Type B pancreatic cell (in vitro differentiated cells): ENCODE results near the gene STX1B. TPM values are rescaled to one million over a fixed set of nuclear protein-coding genes. Genes with fewer than 3 reads are reported as not detected.
"Not testable (repeated sequence)": the region's sequence is repeated elsewhere in the genome, so short reads cannot be mapped to it uniquely, and the experiment has no call there.

ENCODE experiments used
- DNase-seq: peaks from one replicate; pipeline ENCODE4 v3.0.0; 2021; ENCODE audit warnings: mixed read lengths; ENCODE audit not compliant: unreplicated experiment; ENCODE audit errors: extremely low spot score
- H3K27ac Mint-ChIP-seq: 2 replicates; pipeline ENCODE4 v1.8.0; 2021; ENCODE audit warnings: mild to moderate bottlenecking, mixed read lengths
- H3K27me3 Mint-ChIP-seq: 2 replicates; pipeline ENCODE4 v1.8.0; 2021; ENCODE audit warnings: mixed read lengths
- H3K36me3 Mint-ChIP-seq: 2 replicates; pipeline ENCODE4 v1.8.0; 2021; ENCODE audit warnings: mixed read lengths
- H3K4me1 Mint-ChIP-seq: one replicate; pipeline ENCODE4 v1.8.0; 2021; ENCODE audit warnings: mixed read lengths; ENCODE audit not compliant: unreplicated experiment
- H3K4me3 Mint-ChIP-seq: 2 replicates; pipeline ENCODE4 v1.8.0; 2021; ENCODE audit warnings: mild to moderate bottlenecking, mixed read lengths
- H3K9me3 Mint-ChIP-seq: 2 replicates; pipeline ENCODE4 v1.8.0; 2021; ENCODE audit warnings: mixed read lengths
- CTCF ChIP-seq: fragments of 200-600 bp; sonication (generic); conservative IDR thresholded peaks from 2 replicates; pipeline ENCODE4 v1.5.0; 2021; ENCODE audit warnings: antibody characterized with exemption, mild to moderate bottlenecking
- total RNA-seq: library from RNA; stranded (reverse); gene quantifications from 2 replicates; pipeline ENCODE4 v1.2.1, GENCODE V29; 2021; ENCODE audit warnings: low replicate concordance

The STX1B gene
- total RNA-seq, 1 donor from 2014 or later = 9.9 TPM

DNA sequence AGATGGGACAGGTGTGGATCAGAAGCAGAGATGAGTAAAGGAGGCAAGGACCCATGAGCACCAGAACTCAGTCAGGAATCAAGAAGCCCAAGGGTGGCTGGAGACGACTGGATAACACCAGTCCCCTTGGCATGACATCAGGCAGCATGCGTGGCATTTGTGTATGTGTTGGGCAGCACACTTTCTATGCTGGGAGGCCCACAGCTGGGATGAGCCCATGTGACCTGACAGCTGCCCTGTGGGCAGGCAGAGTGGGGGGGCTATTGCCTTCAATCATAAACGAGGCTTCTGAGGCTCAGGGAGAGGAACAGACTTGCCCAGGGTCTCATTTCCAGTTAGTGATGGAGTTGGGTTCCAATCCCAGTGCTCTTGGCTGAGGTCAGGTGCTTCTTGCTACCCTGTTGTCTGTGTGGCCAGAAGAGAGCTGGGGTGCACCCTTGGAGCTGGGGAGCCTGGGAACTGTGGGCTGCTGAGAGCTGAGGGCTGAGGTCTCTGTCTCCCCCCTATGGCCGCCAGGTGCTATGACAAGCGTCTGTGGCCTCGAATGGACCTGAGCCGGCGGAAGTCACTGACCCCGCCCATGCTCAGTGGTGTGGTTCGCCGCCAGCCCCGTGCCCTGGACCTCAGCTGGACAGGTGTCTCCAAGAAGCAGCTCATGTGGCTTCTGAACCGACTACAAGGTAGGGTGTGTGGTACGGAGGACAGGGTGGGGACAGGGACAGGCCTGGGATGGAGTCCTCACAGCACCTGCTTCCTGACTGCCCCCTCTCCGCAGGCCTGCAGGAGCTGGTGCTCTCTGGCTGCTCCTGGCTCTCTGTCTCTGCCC lies 68.6 kb downstream of the STX1B start:
- Mint-ChIP-seq H3K9me3 (no peaks in the 10 kb centered on the region), H3K36me3 (peaks cover 13% of the 10 kb centered on the region), H3K4me1 (peaks cover 4% of the 10 kb centered on the region), H3K4me3 (no peak overlapping the region), H3K27ac (no peak overlapping the region), H3K27me3 (no peaks in the 10 kb centered on the region)
- peak; percentile 87 for TF ChIP-seq CTCF
- DNase-seq = no peak

DNA sequence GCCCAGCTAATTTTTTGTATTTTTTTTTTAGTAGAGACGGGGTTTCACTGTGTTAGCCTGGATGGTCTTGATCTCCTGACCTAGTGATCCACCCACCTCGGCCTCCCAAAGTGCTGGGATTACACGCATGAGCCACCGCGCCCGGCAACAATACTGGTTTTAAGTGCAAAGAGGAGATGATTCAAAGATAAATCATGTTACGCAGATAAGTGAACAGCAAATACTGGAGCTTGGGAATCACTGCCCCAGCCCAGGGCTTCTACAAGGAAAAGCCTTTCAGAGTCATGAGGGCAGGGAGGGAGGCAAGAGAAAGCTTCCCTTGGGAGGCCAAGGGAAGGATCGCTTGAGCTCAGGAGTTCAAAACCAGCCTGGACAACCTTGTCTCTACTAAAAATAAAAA lies 70.9 kb downstream of the STX1B start:
- H3K27ac Mint-ChIP-seq, H3K4me3 Mint-ChIP-seq, H3K4me1 Mint-ChIP-seq: not testable (repeated sequence)

More for the DNA sequence above, 70.9 kb downstream of the STX1B start:
- H3K36me3 Mint-ChIP-seq = peaks cover 16% of the 10 kb centered on the region
- not testable (repeated sequence) for H3K9me3 Mint-ChIP-seq, H3K27me3 Mint-ChIP-seq, DNase-seq

Other genes starting within 250 kb of the STX1B start
- gene CFAP119, start 248.6 kb downstream of the STX1B start, total RNA-seq = 14.2 and 15.0 TPM in 2 replicates
- gene RNF40, start 248.3 kb downstream of the STX1B start, total RNA-seq = 107 and 131 TPM in 2 replicates
- 26.9 and 35.5 TPM in 2 replicates for gene ZNF629, start 223.4 kb downstream of the STX1B start, total RNA-seq
- gene BCL7C, start 116.6 kb downstream of the STX1B start, total RNA-seq = 26.3 and 35.0 TPM in 2 replicates
- 2.5 and 3.1 TPM in 2 replicates for gene CTF1, start 114.0 kb downstream of the STX1B start, total RNA-seq
- gene FBXL19, start 87.1 kb downstream of the STX1B start, total RNA-seq = 29.0 and 46.4 TPM in 2 replicates
- gene ORAI3, start 61.6 kb downstream of the STX1B start, total RNA-seq = 18.7 and 19.4 TPM in 2 replicates
- gene SETD1A, start 52.9 kb downstream of the STX1B start, total RNA-seq = 19.3 and 25.0 TPM in 2 replicates
- gene HSD3B7, start 25.4 kb downstream of the STX1B start, total RNA-seq = 5.8 and 6.9 TPM in 2 replicates
- gene STX4, start 22.9 kb upstream of the STX1B start, total RNA-seq = 35.3 and 38.5 TPM in 2 replicates
- 10.5 and 13.4 TPM in 2 replicates for gene ZNF668, start 63.6 kb upstream of the STX1B start, total RNA-seq
- gene ZNF646, start 63.8 kb upstream of the STX1B start, total RNA-seq = 21.0 and 27.2 TPM in 2 replicates
- gene PRSS53, start 78.3 kb upstream of the STX1B start, total RNA-seq = 3.5 and 5.1 TPM in 2 replicates
- 70.1 and 78.9 TPM in 2 replicates for gene VKORC1, start 84.2 kb upstream of the STX1B start, total RNA-seq
- gene BCKDK, start 97.7 kb upstream of the STX1B start, total RNA-seq = 38.5 and 44.5 TPM in 2 replicates
- gene KAT8, start 107.0 kb upstream of the STX1B start, total RNA-seq = 54.4 and 70.3 TPM in 2 replicates
- gene PRSS8, start 125.1 kb upstream of the STX1B start, total RNA-seq = 84.7 and 205 TPM in 2 replicates
- 1.8 and 2.0 TPM in 2 replicates for gene PRSS36, start 139.4 kb upstream of the STX1B start, total RNA-seq
- 400 and 654 TPM in 2 replicates for gene FUS, start 169.5 kb upstream of the STX1B start, total RNA-seq
- gene PYCARD, start 192.1 kb upstream of the STX1B start, total RNA-seq = 8.2 and 14.5 TPM in 2 replicates
- gene TRIM72, start 203.5 kb upstream of the STX1B start, total RNA-seq = 0.02 TPM in 1 of 2 replicates, not detected in the other
- gene PYDC1, start 206.5 kb upstream of the STX1B start, total RNA-seq = not detected in 2 replicates
- gene ITGAM, start 249.3 kb upstream of the STX1B start, total RNA-seq = 0.36 TPM in 1 of 2 replicates, not detected in the other